Endodermal cell (in vitro differentiated cells): ENCODE data around the gene C5AR1. TPM values are rescaled to one million over a fixed set of nuclear protein-coding genes. Genes with fewer than 3 reads are reported as not detected.

Experiments used
- DNase-seq: peaks from one replicate; pipeline ENCODE4 v3.0.0-alpha.2; 2017
- H3K27ac ChIP-seq: 2 replicates; pipeline ENCODE4 v1.5.1; 2013; ENCODE audit warnings: mild to moderate bottlenecking, low read depth, low read length, moderate library complexity
- H3K27me3 ChIP-seq: 2 replicates; pipeline ENCODE4 v1.6.1; 2013; ENCODE audit warnings: mild to moderate bottlenecking, low read length, moderate library complexity; ENCODE audit not compliant: insufficient read depth, control insufficient read depth, poor library complexity, severe bottlenecking
- H3K36me3 ChIP-seq: 2 replicates; pipeline ENCODE4 v1.7.0; 2013; ENCODE audit warnings: mild to moderate bottlenecking, low read length, moderate library complexity; ENCODE audit not compliant: control insufficient read depth, insufficient read depth
- H3K4me1 ChIP-seq: one replicate; pipeline ENCODE4 v1.7.0; 2013; ENCODE audit warnings: low read length; ENCODE audit not compliant: control insufficient read depth, insufficient read depth
- H3K4me3 ChIP-seq: 2 replicates; pipeline ENCODE4 v1.5.1; 2013; ENCODE audit warnings: mild to moderate bottlenecking, low read length, moderate library complexity
- H3K9ac ChIP-seq: 2 replicates; pipeline ENCODE4 v1.6.1; 2013; ENCODE audit warnings: mild to moderate bottlenecking, low read length, moderate library complexity; ENCODE audit not compliant: poor library complexity, severe bottlenecking; ENCODE audit errors: extremely low read depth
- H3K9me3 ChIP-seq: 2 replicates; pipeline ENCODE4 v1.6.1; 2013; ENCODE audit warnings: mild to moderate bottlenecking, low read length, moderate library complexity; ENCODE audit not compliant: control insufficient read depth
- H3K27ac Mint-ChIP-seq: 2 replicates; pipeline ENCODE4 v1.8.0; 2020; ENCODE audit warnings: mixed read lengths
- H3K27me3 Mint-ChIP-seq: 2 replicates; pipeline ENCODE4 v1.8.0; 2021; ENCODE audit warnings: mild to moderate bottlenecking, mixed read lengths; ENCODE audit not compliant: insufficient read depth
- H3K36me3 Mint-ChIP-seq: 2 replicates; pipeline ENCODE4 v1.8.0; 2020; ENCODE audit warnings: low read depth, mixed read lengths
- H3K4me1 Mint-ChIP-seq: 2 replicates; pipeline ENCODE4 v1.8.0; 2020; ENCODE audit warnings: mixed read lengths
- H3K4me3 Mint-ChIP-seq: 2 replicates; pipeline ENCODE4 v1.8.0; 2020; ENCODE audit warnings: mild to moderate bottlenecking, moderate library complexity, mixed read lengths
- H3K9me3 Mint-ChIP-seq: 2 replicates; pipeline ENCODE4 v1.8.0; 2020; ENCODE audit warnings: mild to moderate bottlenecking, mixed read lengths
- WGBS, 2 experiments: methylation state at CpG; one replicate each; pipeline versions ENCODE4 v1.1.5 to v1.1.7; 2013; ENCODE audit warnings: missing lambda C conversion rate in 2 of 2, mixed read lengths in 1 of 2; ENCODE audit not compliant: insufficient coverage in 1 of 2, insufficient read length in 1 of 2; 5-methylcytosine and 5-hydroxymethylcytosine counted together
- total RNA-seq, 2 donors: library from RNA; stranded (reverse); fragmentation: NEBNext Ultra II Directional in 1 of 2; extraction: Animal tissue kit (Norgen Biotek cat#: 25700) in 1 of 2; gene quantifications; 2 replicates in 1 of 2; 3 replicates in 1 of 2; pipeline ENCODE4 v1.2.1, GENCODE V29; 2021
- TF ChIP-seq, protein P1 (sequence below): fragments of 200-600 bp; sonication (generic); conservative IDR thresholded peaks from 2 replicates; pipeline ENCODE4 v1.5.0; 2021; ENCODE audit warnings: antibody characterized with exemption, mild to moderate bottlenecking

The C5AR1 gene
- total RNA-seq, 2 donors from 2014 or later = 0.48 TPM; not detected in 1

DNA sequence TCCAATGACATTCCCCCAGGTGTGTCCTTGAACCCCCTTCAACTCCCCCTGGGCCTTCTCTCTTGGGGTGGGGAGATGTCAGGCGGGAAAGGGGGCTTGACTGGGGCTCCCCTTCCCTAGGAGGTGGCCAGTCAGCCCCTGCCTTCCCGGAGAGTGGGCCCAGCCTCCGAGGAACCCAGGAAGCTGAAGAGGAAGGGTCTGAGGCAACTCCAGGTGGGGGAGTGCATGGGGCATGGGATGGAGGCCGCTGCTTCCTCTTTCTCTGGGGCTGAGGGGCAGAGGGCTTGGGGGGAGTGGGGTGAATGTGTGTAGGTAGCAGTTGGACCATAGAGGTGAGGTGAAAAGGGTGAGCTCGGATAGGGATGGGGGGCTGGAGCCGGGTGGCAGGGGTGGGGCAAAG is 37.7 kb upstream of the C5AR1 start:
- Histone ChIP-seq H3K9ac (no peak overlapping the region), H3K36me3 (peaks cover 36% of the 10 kb centered on the region), H3K4me3 (no peak overlapping the region), H3K4me1 (no peaks in the 10 kb centered on the region), H3K27ac (no peak overlapping the region), H3K9me3 (no peaks in the 10 kb centered on the region), H3K27me3 (no peaks in the 10 kb centered on the region)
- H3K27ac Mint-ChIP-seq = peak overlapping the region; percentile 95
- peaks cover 12% of the 10 kb centered on the region for H3K27me3 Mint-ChIP-seq
- peak overlapping the region; percentile 80 for H3K4me3 Mint-ChIP-seq
- H3K9me3 Mint-ChIP-seq = no peaks in the 10 kb centered on the region
- TF ChIP-seq, protein P1, sequence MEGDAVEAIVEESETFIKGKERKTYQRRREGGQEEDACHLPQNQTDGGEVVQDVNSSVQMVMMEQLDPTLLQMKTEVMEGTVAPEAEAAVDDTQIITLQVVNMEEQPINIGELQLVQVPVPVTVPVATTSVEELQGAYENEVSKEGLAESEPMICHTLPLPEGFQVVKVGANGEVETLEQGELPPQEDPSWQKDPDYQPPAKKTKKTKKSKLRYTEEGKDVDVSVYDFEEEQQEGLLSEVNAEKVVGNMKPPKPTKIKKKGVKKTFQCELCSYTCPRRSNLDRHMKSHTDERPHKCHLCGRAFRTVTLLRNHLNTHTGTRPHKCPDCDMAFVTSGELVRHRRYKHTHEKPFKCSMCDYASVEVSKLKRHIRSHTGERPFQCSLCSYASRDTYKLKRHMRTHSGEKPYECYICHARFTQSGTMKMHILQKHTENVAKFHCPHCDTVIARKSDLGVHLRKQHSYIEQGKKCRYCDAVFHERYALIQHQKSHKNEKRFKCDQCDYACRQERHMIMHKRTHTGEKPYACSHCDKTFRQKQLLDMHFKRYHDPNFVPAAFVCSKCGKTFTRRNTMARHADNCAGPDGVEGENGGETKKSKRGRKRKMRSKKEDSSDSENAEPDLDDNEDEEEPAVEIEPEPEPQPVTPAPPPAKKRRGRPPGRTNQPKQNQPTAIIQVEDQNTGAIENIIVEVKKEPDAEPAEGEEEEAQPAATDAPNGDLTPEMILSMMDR = no peak
- 81 to 92% methylated on average over 3 to 6 of the region's 6 CpGs for WGBS, 2 experiments
- H3K4me1 Mint-ChIP-seq = peaks cover 8% of the 10 kb centered on the region
- H3K36me3 Mint-ChIP-seq = peaks cover 35% of the 10 kb centered on the region
- peak; percentile 54 for DNase-seq

DNA sequence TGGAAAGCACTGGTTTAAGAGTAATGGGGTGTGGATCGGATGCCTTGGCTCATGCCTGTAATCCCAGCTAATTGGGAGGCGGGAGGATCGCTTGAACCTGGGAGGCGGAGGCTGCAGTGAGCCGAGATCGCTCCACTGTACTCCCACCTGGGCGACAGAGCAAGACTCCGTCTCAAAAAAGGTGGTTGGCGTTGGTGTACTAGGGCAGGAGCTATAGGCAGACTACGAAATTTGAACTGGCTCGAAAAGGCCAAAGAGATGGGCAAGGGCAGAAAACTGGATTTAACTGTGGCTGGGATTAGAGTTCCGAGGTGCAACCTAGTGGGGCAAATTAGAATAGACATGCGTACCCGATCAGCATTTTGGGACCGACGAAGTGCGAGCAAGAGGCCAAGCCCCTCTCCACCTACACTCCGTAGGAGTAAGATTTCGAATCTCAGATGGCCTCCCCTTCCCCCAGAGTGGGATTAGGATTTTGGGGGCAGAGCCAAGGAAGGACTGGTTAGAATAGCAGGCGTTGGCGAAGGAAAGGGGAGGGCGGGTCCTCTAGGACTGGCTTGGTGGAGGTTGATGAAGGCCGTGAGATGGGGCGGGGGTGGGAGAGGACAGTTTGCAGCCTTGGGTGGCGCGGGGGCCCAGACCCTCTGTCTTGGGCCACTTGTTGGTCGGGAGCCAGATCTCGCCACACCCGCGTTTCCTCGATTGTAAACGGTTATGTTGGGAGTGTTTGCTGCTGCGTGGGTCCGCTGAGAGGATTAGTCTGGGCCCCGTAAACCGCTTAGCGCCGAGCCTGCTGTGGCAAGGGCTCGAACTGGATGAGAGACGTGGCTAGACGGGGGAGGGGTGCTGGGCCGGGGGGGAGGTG is 37.0 kb upstream of the C5AR1 start:
- peaks cover 29% of the 10 kb centered on the region for H3K36me3 ChIP-seq
- H3K4me1 ChIP-seq = no peaks in the 10 kb centered on the region
- TF ChIP-seq, protein P1 = peak; percentile 23
- peaks cover 28% of the 10 kb centered on the region for H3K36me3 Mint-ChIP-seq
- no peaks in the 10 kb centered on the region for H3K9me3 Mint-ChIP-seq
- peak overlapping the region; percentile 95 for H3K27ac Mint-ChIP-seq
- DNase-seq = peak; percentile 72
- H3K9me3 ChIP-seq = no peaks in the 10 kb centered on the region
- 24 to 71% methylated on average over 15 to 40 of the region's 42 CpGs for WGBS, 2 experiments
- H3K9ac ChIP-seq = peak overlapping the region; percentile 93
- H3K4me3 ChIP-seq = peak overlapping the region; percentile 80
- peaks cover 12% of the 10 kb centered on the region for H3K27me3 Mint-ChIP-seq
- H3K4me1 Mint-ChIP-seq = peaks cover 8% of the 10 kb centered on the region
- peak overlapping the region; percentile 98 for H3K27ac ChIP-seq
- H3K27me3 ChIP-seq = no peaks in the 10 kb centered on the region
- H3K4me3 Mint-ChIP-seq = peak overlapping the region; percentile 80

DNA sequence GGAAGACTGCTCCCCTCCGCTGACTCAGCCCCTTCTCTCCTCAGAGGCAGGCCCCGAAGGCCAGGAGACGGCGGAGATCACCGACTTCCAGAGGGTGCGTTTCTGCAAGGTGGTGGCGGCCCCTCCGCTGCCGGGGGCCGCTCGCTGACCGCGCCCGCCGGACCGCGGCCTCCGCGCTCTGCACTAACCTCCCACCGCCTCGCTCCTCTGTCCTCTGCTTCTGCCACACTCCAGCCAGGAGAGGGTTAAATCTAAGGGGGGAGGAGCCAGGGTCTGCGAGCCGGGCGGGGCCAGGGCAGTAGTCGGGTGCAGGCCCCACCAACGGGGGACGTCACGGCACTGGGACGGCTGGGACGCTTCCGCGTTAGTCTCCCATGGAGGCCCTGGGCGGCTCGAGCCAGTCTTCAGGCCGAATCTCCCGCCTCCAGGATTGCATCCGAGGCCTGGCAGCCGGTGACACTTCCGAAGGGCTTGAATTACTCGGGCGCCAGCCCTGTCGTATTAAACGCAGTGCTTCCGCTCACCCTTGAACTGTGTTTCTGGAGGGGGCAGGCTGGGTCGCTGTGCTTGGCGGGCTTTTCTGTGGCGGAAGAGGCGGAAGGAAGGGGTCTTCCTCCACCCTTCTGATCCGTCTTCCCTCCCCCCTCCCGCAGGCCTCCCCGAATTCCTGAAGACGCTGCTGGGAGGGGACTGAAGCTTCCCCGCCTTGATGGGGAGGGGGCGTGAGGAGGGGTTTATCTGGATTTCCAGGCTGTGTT is 36.2 kb upstream of the C5AR1 start:
- peak; percentile 98 for DNase-seq
- Histone ChIP-seq H3K9ac (peak overlapping the region; percentile 93), H3K27me3 (no peaks in the 10 kb centered on the region), H3K4me1 (no peaks in the 10 kb centered on the region), H3K4me3 (peak overlapping the region; percentile 80), H3K9me3 (no peaks in the 10 kb centered on the region), H3K27ac (peak overlapping the region; percentile 98), H3K36me3 (peaks cover 23% of the 10 kb centered on the region)
- peaks cover 8% of the 10 kb centered on the region for H3K4me1 Mint-ChIP-seq
- WGBS, 2 experiments = 0% methylated on average over 4 to 52 of the region's 54 CpGs
- peak overlapping the region; percentile 98 for H3K27ac Mint-ChIP-seq
- peak overlapping the region; percentile 80 for H3K4me3 Mint-ChIP-seq
- no peaks in the 10 kb centered on the region for H3K9me3 Mint-ChIP-seq
- H3K36me3 Mint-ChIP-seq = peaks cover 22% of the 10 kb centered on the region
- peaks cover 12% of the 10 kb centered on the region for H3K27me3 Mint-ChIP-seq
- TF ChIP-seq, protein P1 = no peak
